Measurements from ENCODE around the gene ZNF304. TPM values are rescaled to one million over a fixed set of nuclear protein-coding genes. Genes with fewer than 3 reads are reported as not detected.

Gene ZNF304
- 10 to 100 TPM in 7 of 12 donors, 1 to 10 TPM in 4, not detected in 1; 8.9 to 12.5 (median 10.2) TPM for polyA plus RNA-seq (ENCODE audit: insufficient read length in 12 of 12)
- long read RNA-seq, donor 1, full-length matches to known transcripts, result 4 of 4 reads
- long read RNA-seq, donor 1, partial matches to known transcripts, result 0 of 4 reads
- long read RNA-seq, donor 1, other reads (novel, unspliced or antisense), result 0 of 4 reads
- long read RNA-seq, donor 2, full-length matches to known transcripts, result 1 of 1 reads
- long read RNA-seq, donor 2, partial matches to known transcripts, result 0 of 1 reads
- long read RNA-seq, donor 2, other reads (novel, unspliced or antisense), result 0 of 1 reads
- long read RNA-seq, donor 3, full-length matches to known transcripts, result 2 of 8 reads
- long read RNA-seq, donor 3, partial matches to known transcripts, result 6 of 8 reads
- long read RNA-seq, donor 3, other reads (novel, unspliced or antisense), result 0 of 8 reads
- long read RNA-seq, donor 4, full-length matches to known transcripts, result 1 of 1 reads
- long read RNA-seq, donor 4, partial matches to known transcripts, result 0 of 1 reads
- long read RNA-seq, donor 4, other reads (novel, unspliced or antisense), result 0 of 1 reads
- long read RNA-seq, donor 5, full-length matches to known transcripts, result 1 of 1 reads
- long read RNA-seq, donor 5, partial matches to known transcripts, result 0 of 1 reads
- long read RNA-seq, donor 5, other reads (novel, unspliced or antisense), result 0 of 1 reads
- long read RNA-seq, donor 6, full-length matches to known transcripts, result 1 of 1 reads
- long read RNA-seq, donor 6, partial matches to known transcripts, result 0 of 1 reads
- long read RNA-seq, donor 6, other reads (novel, unspliced or antisense), result 0 of 1 reads
- long read RNA-seq, donor 7, result 0 reads
- long read RNA-seq, donor 8, full-length matches to known transcripts, result 2 of 2 reads
- long read RNA-seq, donor 8, partial matches to known transcripts, result 0 of 2 reads
- long read RNA-seq, donor 8, other reads (novel, unspliced or antisense), result 0 of 2 reads
- long read RNA-seq, donor 9, result 0 reads
- long read RNA-seq, donor 10, full-length matches to known transcripts, result 2 of 2 reads
- long read RNA-seq, donor 10, partial matches to known transcripts, result 0 of 2 reads
- long read RNA-seq, donor 10, other reads (novel, unspliced or antisense), result 0 of 2 reads
- long read RNA-seq, donor 11, full-length matches to known transcripts, result 2 of 2 reads
- long read RNA-seq, donor 11, partial matches to known transcripts, result 0 of 2 reads
- long read RNA-seq, donor 11, other reads (novel, unspliced or antisense), result 0 of 2 reads

DNA sequence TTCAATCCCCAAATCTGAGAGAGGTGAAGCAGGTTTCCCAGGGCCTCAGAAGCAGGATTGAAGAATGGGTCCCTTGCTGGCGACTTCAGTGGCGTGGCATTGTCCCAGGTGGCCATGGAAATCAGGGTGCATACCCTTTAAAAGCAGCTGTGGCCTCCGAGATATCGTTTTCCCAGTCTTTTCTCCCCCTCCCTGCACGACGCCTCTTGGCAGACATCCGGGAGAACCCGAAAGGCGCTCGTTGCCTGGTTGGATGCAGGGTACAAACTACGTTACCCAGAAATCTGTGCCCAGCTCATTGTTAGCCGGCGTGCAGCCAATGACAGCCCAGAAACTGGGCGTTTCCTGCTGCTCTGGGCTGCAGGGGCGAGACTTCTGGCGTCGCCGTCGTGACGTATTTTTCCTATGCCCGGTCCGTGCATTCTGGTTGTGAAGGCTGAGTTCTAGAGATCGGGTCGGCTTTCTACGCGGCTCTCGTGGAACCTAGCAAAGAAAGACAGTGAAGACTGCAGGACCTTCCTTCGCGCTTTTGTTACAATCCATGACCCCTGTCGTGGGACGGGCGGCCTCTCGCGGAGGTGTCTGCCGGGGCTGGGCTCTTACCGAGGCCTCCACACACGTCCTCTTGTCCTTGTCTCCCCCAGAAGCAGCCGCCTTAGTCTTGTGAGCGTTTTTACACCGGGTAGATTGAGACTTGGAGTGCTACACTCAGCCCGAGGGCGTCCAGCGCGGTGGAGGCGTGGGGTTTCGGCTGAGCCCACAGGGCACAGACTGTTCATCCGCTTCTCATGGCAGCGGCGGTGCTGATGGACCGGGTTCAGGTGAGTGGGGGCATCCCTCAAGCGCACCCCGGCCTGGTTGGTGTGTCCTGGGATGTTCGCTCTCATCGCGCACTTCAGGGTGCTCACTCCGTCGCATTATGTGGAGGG, at the start of gene ZNF304:
ZNF304 (plus strand) TSS at position 395 of the 929 bp plus-strand sequence; CDS start at position 789, 394 bp downstream.
- DNase-seq, result peak; percentile 97

GRCh38 chr19:57302020-57302465, 49.0 kb upstream of the ZNF304 start:
- DNase-seq, result no peak

- DNase-seq, result no peak
Observed at GRCh38 chr19:57302727-57303401, 48.2 kb upstream of the ZNF304 start.

- no peak for DNase-seq
Observed at GRCh38 chr19:57305056-57305455, 46.0 kb upstream of the ZNF304 start.

GRCh38 chr19:57308514-57308913, 42.6 kb upstream of the ZNF304 start:
- no peak for DNase-seq

DNA sequence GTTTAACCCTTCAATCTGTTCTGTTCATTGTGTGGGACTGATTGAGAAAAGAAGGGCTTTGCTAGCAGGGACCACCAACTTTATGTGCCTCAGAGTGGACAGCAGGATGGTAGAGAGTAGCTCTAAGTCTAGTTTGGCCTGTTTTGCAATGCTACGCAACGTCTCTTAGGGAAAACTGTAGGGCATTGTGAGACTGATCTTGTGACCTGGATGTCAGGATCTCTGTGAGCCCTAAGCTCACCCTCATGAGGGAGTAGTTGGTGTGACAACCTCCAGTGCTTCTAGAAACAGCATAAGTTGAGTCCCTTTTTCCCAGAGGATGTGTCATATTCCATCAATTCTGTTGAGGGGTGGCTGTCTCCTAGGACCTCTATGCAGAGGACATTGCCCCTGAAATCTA, 40.3 kb upstream of the ZNF304 start:
- DNase-seq, result no peak

- no peak for DNase-seq
Observed at GRCh38 chr19:57314146-57314545, 36.9 kb upstream of the ZNF304 start.

- DNase-seq, result no peak
Observed at GRCh38 chr19:57317503-57317902, 33.6 kb upstream of the ZNF304 start.

DNA sequence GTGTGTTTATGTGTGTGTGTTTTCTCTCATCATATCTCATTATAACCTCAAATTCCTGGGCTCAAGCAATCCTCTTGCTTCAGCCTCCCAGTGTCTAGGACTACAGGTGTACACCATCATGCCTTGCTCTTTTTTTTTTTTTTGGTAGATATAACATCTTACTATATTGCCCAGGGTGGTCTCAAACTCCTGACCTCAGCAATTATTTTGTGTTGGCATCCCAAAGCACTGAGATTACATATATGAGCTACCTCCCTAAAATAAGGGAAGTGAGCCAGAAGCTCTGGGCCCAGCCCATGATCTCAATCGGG, 31.2 kb upstream of the ZNF304 start:
- no peak for DNase-seq

- peak; percentile 98 for DNase-seq
Observed at GRCh38 chr19:57320180-57321084, 30.6 kb upstream of the ZNF304 start, which contains the start of gene ZNF543. Gene ZNF543 (plus strand): TSS chr19:57320472. CDS start chr19:57320854, 382 bp downstream.

DNA sequence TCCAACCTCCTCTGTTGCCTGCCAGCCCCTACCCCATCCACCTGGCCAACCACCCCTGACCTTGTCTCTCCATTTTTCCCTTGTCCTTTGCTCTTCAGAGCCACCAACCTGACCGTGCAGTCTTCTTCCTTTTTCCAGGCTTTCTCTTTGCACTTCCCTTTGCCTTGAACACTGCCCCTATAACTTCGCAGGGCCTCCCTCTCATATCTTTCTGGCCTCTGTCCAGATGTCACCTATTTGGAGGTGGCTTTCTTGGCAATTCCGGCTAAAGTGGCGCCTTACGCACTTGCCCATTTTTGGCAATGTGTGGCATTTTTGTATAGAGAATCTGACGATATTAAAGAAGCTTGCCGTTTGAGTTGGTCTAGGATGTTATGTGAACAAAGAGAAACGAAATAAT, 30.0 kb upstream of the ZNF304 start:
- no peak for DNase-seq

- DNase-seq, result no peak
Observed at GRCh38 chr19:57321751-57322150, 29.3 kb upstream of the ZNF304 start.

GRCh38 chr19:57324992-57325391, 26.1 kb upstream of the ZNF304 start:
- no peak for DNase-seq

GRCh38 chr19:57327993-57328392, 23.1 kb upstream of the ZNF304 start:
- no peak for DNase-seq

GRCh38 chr19:57334191-57334590, 16.9 kb upstream of the ZNF304 start:
- no peak for DNase-seq

DNA sequence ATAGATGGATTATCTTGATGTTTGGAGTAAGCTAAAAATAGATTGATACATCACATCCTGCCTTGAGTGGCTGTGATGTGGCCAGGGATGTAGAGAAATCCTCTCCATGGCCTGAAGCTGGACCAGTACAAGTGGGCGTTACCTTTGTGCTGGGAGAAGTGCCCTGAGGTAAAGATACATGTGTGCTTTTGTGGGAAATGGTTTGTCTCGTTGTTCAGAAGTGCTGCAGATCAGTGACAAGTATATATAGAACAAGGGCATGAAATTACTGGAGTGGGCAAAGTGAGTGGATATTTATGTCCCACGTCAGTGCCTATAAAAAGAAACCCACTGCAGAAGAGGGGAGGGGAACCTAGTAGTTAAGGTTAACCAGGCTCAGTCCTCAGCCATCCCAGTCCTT, 12.2 kb upstream of the ZNF304 start:
- no peak for DNase-seq

GRCh38 chr19:57342582-57342981, 8.5 kb upstream of the ZNF304 start:
- no peak for DNase-seq

DNA sequence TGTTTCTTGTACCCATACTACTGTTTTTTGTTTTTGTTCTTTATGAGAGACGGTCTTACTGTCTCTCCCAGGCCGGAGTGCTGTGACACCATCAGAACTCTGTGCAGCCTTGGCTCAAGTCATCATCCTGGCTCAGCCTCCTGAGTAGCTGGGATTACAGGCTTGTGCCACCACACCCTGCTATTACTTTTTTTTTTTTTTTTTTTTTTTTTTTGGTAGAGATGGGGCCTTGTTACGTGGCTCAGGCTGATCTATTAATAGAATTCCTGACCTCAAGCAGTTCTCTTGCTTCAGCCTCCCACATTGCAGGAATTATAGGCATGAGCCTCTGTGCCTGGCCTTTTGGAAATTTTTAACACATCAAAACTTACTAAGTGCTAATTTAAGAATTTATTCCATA, 2.9 kb upstream of the ZNF304 start:
- no peak for DNase-seq

- DNase-seq, result no peak
Observed at GRCh38 chr19:57351867-57352266, 796 bp downstream of the ZNF304 start.
